PC-3 (cell line): ENCODE results near the gene SALL3.

Experiments
- EZH2phosphoT487 ChIP-seq: fragments of 300-600 bp; sonication (generic); IDR thresholded peaks from 2 replicates; pipeline ENCODE4 v1.6.1; 2018; ENCODE audit warnings: mild to moderate bottlenecking, antibody characterized with exemption, low read length, borderline replicate concordance
- TF ChIP-seq, protein P1 (sequence below): fragments of 300-600 bp; sonication (generic); conservative IDR thresholded peaks from 2 replicates; pipeline ENCODE4 v1.5.1; 2017; ENCODE audit warnings: antibody characterized with exemption, low read depth, mild to moderate bottlenecking, low read length

DNA sequence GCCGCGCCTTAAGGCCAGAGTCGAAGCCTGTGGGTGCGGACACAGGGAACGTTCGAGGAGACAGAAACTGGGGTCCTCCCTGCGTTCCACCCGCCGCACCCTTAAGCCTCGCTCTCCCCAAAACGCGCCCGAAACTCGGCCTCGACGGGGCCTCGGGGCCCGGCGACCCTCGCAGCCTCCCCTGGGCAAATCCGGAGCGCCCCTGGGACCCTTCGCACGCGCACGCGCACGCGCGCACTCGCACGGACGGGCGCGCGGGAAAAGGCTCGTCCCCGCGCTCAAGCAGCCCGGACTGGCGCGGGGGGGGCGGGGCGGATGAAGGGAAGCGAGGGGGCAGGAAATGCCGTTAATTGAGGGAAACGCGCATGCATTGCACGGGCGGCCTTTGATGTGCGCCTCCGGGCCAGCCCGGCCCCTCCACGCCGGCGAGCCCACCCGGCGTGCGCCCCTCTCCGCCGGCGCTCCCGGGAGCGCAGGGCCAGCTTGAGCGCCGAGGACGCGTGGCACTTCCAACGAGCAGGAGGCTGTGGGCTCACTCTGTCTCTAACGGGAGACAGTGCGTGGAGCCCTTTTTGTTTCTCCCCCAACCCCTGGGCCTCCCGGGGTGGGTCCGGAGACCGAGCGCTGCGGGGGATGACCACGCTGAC is 5.4 kb upstream of the SALL3 start:
- TF ChIP-seq, protein P1, sequence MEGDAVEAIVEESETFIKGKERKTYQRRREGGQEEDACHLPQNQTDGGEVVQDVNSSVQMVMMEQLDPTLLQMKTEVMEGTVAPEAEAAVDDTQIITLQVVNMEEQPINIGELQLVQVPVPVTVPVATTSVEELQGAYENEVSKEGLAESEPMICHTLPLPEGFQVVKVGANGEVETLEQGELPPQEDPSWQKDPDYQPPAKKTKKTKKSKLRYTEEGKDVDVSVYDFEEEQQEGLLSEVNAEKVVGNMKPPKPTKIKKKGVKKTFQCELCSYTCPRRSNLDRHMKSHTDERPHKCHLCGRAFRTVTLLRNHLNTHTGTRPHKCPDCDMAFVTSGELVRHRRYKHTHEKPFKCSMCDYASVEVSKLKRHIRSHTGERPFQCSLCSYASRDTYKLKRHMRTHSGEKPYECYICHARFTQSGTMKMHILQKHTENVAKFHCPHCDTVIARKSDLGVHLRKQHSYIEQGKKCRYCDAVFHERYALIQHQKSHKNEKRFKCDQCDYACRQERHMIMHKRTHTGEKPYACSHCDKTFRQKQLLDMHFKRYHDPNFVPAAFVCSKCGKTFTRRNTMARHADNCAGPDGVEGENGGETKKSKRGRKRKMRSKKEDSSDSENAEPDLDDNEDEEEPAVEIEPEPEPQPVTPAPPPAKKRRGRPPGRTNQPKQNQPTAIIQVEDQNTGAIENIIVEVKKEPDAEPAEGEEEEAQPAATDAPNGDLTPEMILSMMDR = no peak
- no peak for TF ChIP-seq EZH2phosphoT487
